A673 (cell line): ENCODE data around the gene LRRC23.

Experiments used
- EZH2 ChIP-seq: fragments of 200-600 bp; sonication (generic); IDR thresholded peaks from 2 replicates; pipeline ENCODE4 v1.6.1; 2017; ENCODE audit warnings: borderline replicate concordance, low read depth, mild to moderate bottlenecking, mixed read lengths, antibody characterized with exemption, low read length; ENCODE audit not compliant: poor library complexity, severe bottlenecking
- TF ChIP-seq, protein P1 (sequence below): fragments of 300-800, 200-600 bp; sonication (generic); conservative IDR thresholded peaks from 2 replicates; pipeline ENCODE4 v1.5.1; 2017; ENCODE audit warnings: low read depth, mild to moderate bottlenecking, antibody characterized with exemption, low read length, moderate library complexity, mixed read lengths

DNA sequence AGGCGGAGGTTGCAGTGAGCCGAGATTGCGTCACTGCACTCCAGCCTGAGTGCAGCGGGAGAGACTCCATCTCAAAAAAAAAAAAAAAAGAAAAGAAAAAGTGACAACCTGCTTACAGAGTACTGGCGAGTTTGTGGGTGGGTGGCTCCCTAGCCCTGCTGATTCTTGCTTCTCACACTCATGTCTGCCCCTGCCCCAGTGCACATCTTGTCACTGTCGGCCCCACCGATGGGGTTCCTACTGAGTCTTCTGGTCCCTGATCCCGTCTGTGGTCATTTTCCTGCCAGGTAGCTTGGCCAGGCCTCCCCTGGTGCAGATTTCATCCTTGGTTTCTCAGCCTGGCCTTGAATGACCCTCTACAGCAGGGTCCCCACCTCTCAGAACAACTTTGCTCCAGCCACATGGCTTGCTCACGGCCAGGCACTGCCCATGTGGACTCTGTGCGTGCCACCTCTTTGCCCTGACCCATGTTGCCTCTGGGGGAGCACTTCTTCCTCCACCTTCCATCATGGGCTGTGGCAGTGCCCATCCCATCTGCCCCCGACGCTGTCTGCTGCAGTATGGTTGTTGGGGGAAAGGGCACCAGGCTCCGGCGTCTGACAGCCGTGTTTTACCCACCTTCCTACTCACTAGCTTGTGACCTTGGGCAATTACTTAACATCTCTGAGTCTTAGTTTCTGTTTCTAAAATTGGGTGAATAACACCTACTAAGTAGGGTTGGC, 44.4 kb downstream of the LRRC23 start:
- TF ChIP-seq, protein P1, sequence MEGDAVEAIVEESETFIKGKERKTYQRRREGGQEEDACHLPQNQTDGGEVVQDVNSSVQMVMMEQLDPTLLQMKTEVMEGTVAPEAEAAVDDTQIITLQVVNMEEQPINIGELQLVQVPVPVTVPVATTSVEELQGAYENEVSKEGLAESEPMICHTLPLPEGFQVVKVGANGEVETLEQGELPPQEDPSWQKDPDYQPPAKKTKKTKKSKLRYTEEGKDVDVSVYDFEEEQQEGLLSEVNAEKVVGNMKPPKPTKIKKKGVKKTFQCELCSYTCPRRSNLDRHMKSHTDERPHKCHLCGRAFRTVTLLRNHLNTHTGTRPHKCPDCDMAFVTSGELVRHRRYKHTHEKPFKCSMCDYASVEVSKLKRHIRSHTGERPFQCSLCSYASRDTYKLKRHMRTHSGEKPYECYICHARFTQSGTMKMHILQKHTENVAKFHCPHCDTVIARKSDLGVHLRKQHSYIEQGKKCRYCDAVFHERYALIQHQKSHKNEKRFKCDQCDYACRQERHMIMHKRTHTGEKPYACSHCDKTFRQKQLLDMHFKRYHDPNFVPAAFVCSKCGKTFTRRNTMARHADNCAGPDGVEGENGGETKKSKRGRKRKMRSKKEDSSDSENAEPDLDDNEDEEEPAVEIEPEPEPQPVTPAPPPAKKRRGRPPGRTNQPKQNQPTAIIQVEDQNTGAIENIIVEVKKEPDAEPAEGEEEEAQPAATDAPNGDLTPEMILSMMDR, result no peak
- no peak for TF ChIP-seq EZH2
